Upper lobe of left lung (tissue), 6 donors: Measurements from ENCODE around the gene RIPK3. TPM values are rescaled to one million over a fixed set of nuclear protein-coding genes. Genes with fewer than 3 reads are reported as not detected.

ENCODE experiments used
- ATAC-seq, 2 donors: fragments of 200-7000 bp; cut with Tn5 transposase; one replicate each; pipeline ENCODE4 v1.9.1; 2022; ENCODE audit warnings: mild to moderate bottlenecking in 2 of 2, moderate library complexity in 2 of 2; ENCODE audit not compliant: low FRiP score in 2 of 2
- DNase-seq, 2 donors: peaks; one replicate each; pipeline ENCODE4 v3.0.0-alpha.2; 2019 to 2020
- H3K27ac ChIP-seq, 4 donors: fragments of 200-600 bp; sonication (generic); one replicate each; pipeline ENCODE4 v1.5.1; 2016 to 2019
- H3K27me3 ChIP-seq, 4 donors: fragments of 200-600 bp; sonication (generic); one replicate each; pipeline ENCODE4 v1.5.1; 2017 to 2019
- H3K36me3 ChIP-seq, 4 donors: fragments of 200-600 bp; sonication (generic); one replicate each; pipeline ENCODE4 v1.5.1; 2016 to 2019
- H3K4me1 ChIP-seq, 4 donors: fragments of 200-600 bp; sonication (generic); one replicate each; pipeline ENCODE4 v1.5.1; 2018 to 2019
- H3K4me3 ChIP-seq, 4 donors: fragments of 200-600 bp; sonication (generic); one replicate each; pipeline ENCODE4 v1.5.1; 2017 to 2019; ENCODE audit warnings: mild to moderate bottlenecking in 2 of 4, moderate library complexity in 1 of 4
- H3K9me3 ChIP-seq, 4 donors: fragments of 200-600 bp; sonication (generic); one replicate each; pipeline ENCODE4 v1.5.1; 2018 to 2019
- CTCF ChIP-seq, 6 experiments: fragments of 450-650 bp in 4 of 6; fragments of 200-600 bp in 2 of 6; sonication (generic) in 2 of 6; IDR thresholded peaks; one replicate each; pipeline ENCODE4 v1.5.1; 2016 to 2019; ENCODE audit warnings: antibody characterized with exemption in 6 of 6
- EP300 ChIP-seq, 4 donors: sonication (generic); formaldehyde crosslinking; IDR thresholded peaks; one replicate each; pipeline ENCODE4 v1.5.1; 2017; ENCODE audit warnings: antibody characterized with exemption in 4 of 4, control low read depth in 2 of 4
- POLR2A ChIP-seq, 4 donors: fragments of 450-650 bp; IDR thresholded peaks; one replicate each; pipeline ENCODE4 v1.5.1; 2016 to 2017; ENCODE audit warnings: antibody characterized with exemption in 4 of 4, mild to moderate bottlenecking in 2 of 4
- POLR2AphosphoS5 ChIP-seq, 2 donors: sonication (generic); formaldehyde crosslinking; IDR thresholded peaks; one replicate each; pipeline ENCODE4 v1.5.1; 2017; ENCODE audit warnings: antibody characterized with exemption in 2 of 2
- WGBS, 2 donors: methylation state at CpG; one replicate each; pipeline ENCODE4 v1.1.5; 2017 to 2018; 5-methylcytosine and 5-hydroxymethylcytosine counted together
- total RNA-seq, 6 donors: library from RNA; depleted of rRNA in 4 of 6; stranded (reverse); fragments of >200 nt in 4 of 6; gene quantifications; one replicate each; pipeline versions ENCODE4 v1.1.0 to v1.2.1, GENCODE V29; 2016 to 2021
- donor health status: DM: no; HTN: no; CAD: no; lungs with moderate emphysema.
- donor health status: DM: no; HTN: yes; CAD: no; lungs with severe emphysema.

Gene RIPK3
- total RNA-seq, 6 donors from 2014 or later = 16.1 to 92.2 (median 29.1) TPM

GRCh38 chr14:24308342-24309124 lies 31.3 kb downstream of the RIPK3 start:
- Histone ChIP-seq H3K36me3 (peaks cover 16 to 46% (median 39%) of the 10 kb centered on the region in 4 donors), H3K27ac (peak overlapping the region in 1 of 4 donors; percentile 40)
- DNase-seq = no peak

GRCh38 chr14:24307575-24308341 lies 32.0 kb downstream of the RIPK3 start, which contains the start of gene CIDEB:
TSS of gene CIDEB (minus strand) at chr14:24307977. CDS start at chr14:24307858, 119 bp downstream.
- Histone ChIP-seq H3K9me3 (no peaks in the 10 kb centered on the region), H3K4me3 (no peak within 1 kb of the TSS), H3K27me3 (no peaks in the 10 kb centered on the region), H3K27ac (peak within 1 kb of the TSS in 1 of 4 donors; percentile 40), H3K36me3 (peaks cover 17 to 54% (median 46%) of the 10 kb centered on the region in 4 donors), H3K4me1 (peaks cover 39 to 51% (median 48%) of the 10 kb centered on the region in 4 donors)
- TF ChIP-seq POLR2A (IDR thresholded peaks at IDR 0.05) = no peak
- TF ChIP-seq POLR2AphosphoS5 (IDR thresholded peaks at IDR 0.05) = no peak
- TF ChIP-seq CTCF (IDR thresholded peaks at IDR 0.05) = peak; percentile 71 to 96 (median 78)
- no peak for TF ChIP-seq EP300 (IDR thresholded peaks at IDR 0.05)
- ATAC-seq (peak; percentile 68 to 69), DNase-seq (peak in 1 of 2 donors; percentile 68)
- WGBS, 2 donors = 60 to 63% methylated on average over 6 of the region's 6 CpGs

More at GRCh38 chr14:24308342-24309124, 31.3 kb downstream of the RIPK3 start:
- WGBS, 2 donors = 81 to 86% methylated on average over 7 of the region's 7 CpGs
- ATAC-seq = no peak
- H3K9me3 ChIP-seq = no peaks in the 10 kb centered on the region
- peaks cover 45 to 59% (median 54%) of the 10 kb centered on the region in 4 donors for H3K4me1 ChIP-seq
- H3K4me3 ChIP-seq = no peak overlapping the region
- TF ChIP-seq CTCF (IDR thresholded peaks at IDR 0.05) (peak in 1 of 6 experiments; percentile 67), POLR2A (IDR thresholded peaks at IDR 0.05) (no peak)
- H3K27me3 ChIP-seq = no peaks in the 10 kb centered on the region

GRCh38 chr14:24307156-24307574 lies 32.6 kb downstream of the RIPK3 start:
- no peak for DNase-seq
- TF ChIP-seq EP300 (IDR thresholded peaks at IDR 0.05) = no peak
- no peak for TF ChIP-seq POLR2A (IDR thresholded peaks at IDR 0.05)
- no peak for TF ChIP-seq CTCF (IDR thresholded peaks at IDR 0.05)
- no peak for TF ChIP-seq POLR2AphosphoS5 (IDR thresholded peaks at IDR 0.05)
- H3K9me3 ChIP-seq = no peaks in the 10 kb centered on the region
- peaks cover 23 to 60% (median 52%) of the 10 kb centered on the region in 4 donors for H3K36me3 ChIP-seq
- 79 to 86% methylated on average over 11 of the region's 11 CpGs for WGBS, 2 donors
- no peak overlapping the region for H3K27ac ChIP-seq
- no peak overlapping the region for H3K4me3 ChIP-seq
- H3K4me1 ChIP-seq = peaks cover 33 to 45% (median 42%) of the 10 kb centered on the region in 4 donors
- no peaks in the 10 kb centered on the region for H3K27me3 ChIP-seq
- ATAC-seq = no peak

GRCh38 chr14:24304019-24304387 lies 35.8 kb downstream of the RIPK3 start:
- DNase-seq (no peak), ATAC-seq (no peak)
- Histone ChIP-seq H3K9me3 (no peaks in the 10 kb centered on the region), H3K27ac (no peak overlapping the region), H3K4me1 (peaks cover 21 to 36% (median 23%) of the 10 kb centered on the region in 4 donors), H3K36me3 (peaks cover 26 to 69% (median 58%) of the 10 kb centered on the region in 4 donors), H3K27me3 (no peaks in the 10 kb centered on the region), H3K4me3 (no peak overlapping the region)
- 95 to 99% methylated on average over 11 of the region's 11 CpGs for WGBS, 2 donors
- TF ChIP-seq POLR2A (IDR thresholded peaks at IDR 0.05) (no peak), CTCF (IDR thresholded peaks at IDR 0.05) (no peak), EP300 (IDR thresholded peaks at IDR 0.05) (no peak), POLR2AphosphoS5 (IDR thresholded peaks at IDR 0.05) (no peak)
